K562 (cell line): ENCODE results near the gene SUPT5H. TPM values are rescaled to one million over a fixed set of nuclear protein-coding genes. Genes with fewer than 3 reads are reported as not detected.

Experiments
- ATF1 ChIP-seq, 2 experiments: fragments of 450-650 bp in 1 of 2; IDR thresholded peaks; 2 replicates each; pipeline ENCODE4 v1.6.1; 2016; ENCODE audit warnings: missing compliant biosample characterization in 1 of 2, missing genetic modification characterization in 1 of 2
- BMI1 ChIP-seq: fragments of 150-350 bp; IDR thresholded peaks from 2 replicates; pipeline ENCODE4 v1.6.1; 2014; ENCODE audit warnings: low read length
- ELF2 ChIP-seq: fragments of 250-450 bp; sonication (Bioruptor Pico); IDR thresholded peaks from 2 replicates; pipeline ENCODE4 v1.5.0; 2021; ENCODE audit warnings: mild to moderate bottlenecking
- GABPB1 ChIP-seq: sonication (generic); formaldehyde crosslinking; IDR thresholded peaks from 2 replicates; pipeline ENCODE4 v1.8.0; 2022; ENCODE audit warnings: mild to moderate bottlenecking, missing genetic modification reagents
- ILF3 ChIP-seq: fragments of 450-650 bp; IDR thresholded peaks from 2 replicates; pipeline ENCODE4 v1.6.1; 2018; ENCODE audit warnings: antibody characterized with exemption, mild to moderate bottlenecking, moderate library complexity, borderline replicate concordance
- MED1 ChIP-seq: sonication (generic); formaldehyde crosslinking; IDR thresholded peaks from 2 replicates; pipeline ENCODE4 v1.8.1; 2023; ENCODE audit warnings: missing genetic modification reagents, borderline replicate concordance
- PHTF2 ChIP-seq: fragments of 250-450 bp; sonication (Bioruptor Pico); IDR thresholded peaks from 2 replicates; pipeline ENCODE4 v1.5.0; 2021; ENCODE audit warnings: mild to moderate bottlenecking
- RBM25 ChIP-seq: fragments of 200-400 bp; formaldehyde crosslinking; IDR thresholded peaks from 2 replicates; pipeline ENCODE4 v1.6.1; 2018; ENCODE audit warnings: low read length, low read depth, moderate library complexity; ENCODE audit not compliant: severe bottlenecking
- RBM39 ChIP-seq: fragments of 200-400 bp; formaldehyde crosslinking; optimal IDR thresholded peaks from 2 replicates; pipeline ENCODE3; 2018; ENCODE audit warnings: low read depth, low read length
- SMAD4 ChIP-seq: fragments of 250-450 bp; sonication (Bioruptor Pico); conservative IDR thresholded peaks from 2 replicates; pipeline ENCODE4 v1.8.0; 2021; ENCODE audit warnings: inconsistent platforms, mild to moderate bottlenecking, moderate library complexity
- TCFL5 ChIP-seq: fragments of 250-450 bp; sonication (Bioruptor Pico); conservative IDR thresholded peaks from 2 replicates; pipeline ENCODE4 v1.6.1; 2021; ENCODE audit warnings: mild to moderate bottlenecking, moderate library complexity, matching md5 sums
- ZNF217 ChIP-seq: sonication (generic); formaldehyde crosslinking; IDR thresholded peaks from 2 replicates; pipeline ENCODE4 v1.8.0; 2022; ENCODE audit warnings: mild to moderate bottlenecking, missing genetic modification reagents
- ZNF766 ChIP-seq: fragments of 200-800 bp; sonication (Bioruptor generic); conservative IDR thresholded peaks from 2 replicates; pipeline ENCODE4 v1.6.1; 2016; ENCODE audit warnings: missing genetic modification characterization, missing compliant biosample characterization
- polyA plus RNA-seq, 8 experiments: library from polyadenylated mRNA; depleted of rRNA in 4 of 8; stranded (reverse) in 5 of 8; unstranded in 3 of 8; fragments of >200 nt; fragmentation: Nextera tagmentation in 2 of 8; fragmentation: Illumina TruSeq in 1 of 8; extraction: Ambion mirVana in 2 of 8; extraction: Trizol in 1 of 8; gene quantifications; 2 replicates each; pipeline versions ENCODE4 v1.2.1 to v1.2.3, GENCODE V29; 2011 to 2014; ENCODE audit warnings: inconsistent platforms in 1 of 8, missing spikeins in 1 of 8
- total RNA-seq, 7 experiments: library from RNA; depleted of rRNA in 6 of 7; stranded (reverse); fragments of >200 nt in 6 of 7; fragmentation: Illumina TruSeq in 2 of 7; extraction: Trizol in 2 of 7; gene quantifications; 2 replicates each; pipeline versions ENCODE4 v1.2.1 to v1.2.3, GENCODE V29; 2011 to 2021; ENCODE audit warnings: low replicate concordance in 1 of 7
- TF ChIP-seq, protein P1 (sequence below), 2 experiments: fragments of 450-650 bp; conservative IDR thresholded peaks; 2 replicates each; pipeline ENCODE4 v1.6.1; 2017; ENCODE audit warnings: mild to moderate bottlenecking in 2 of 2, moderate library complexity in 2 of 2
- TF ChIP-seq, protein P2 (sequence below): fragments of 450-650 bp; formaldehyde crosslinking; conservative IDR thresholded peaks from 2 replicates; pipeline ENCODE4 v1.4.0; 2022; ENCODE audit warnings: mild to moderate bottlenecking, missing genetic modification characterization
- TF ChIP-seq, protein P3 (sequence below): sonication (generic); formaldehyde crosslinking; IDR thresholded peaks from 2 replicates; pipeline ENCODE4 v1.8.0; 2022; ENCODE audit warnings: mild to moderate bottlenecking, missing genetic modification reagents
- TF ChIP-seq, protein P4 (sequence below), 2 experiments: IDR thresholded peaks; 2 replicates each; pipeline ENCODE4 v1.6.1; 2011; ENCODE audit warnings: borderline replicate concordance in 1 of 2, control low read depth in 1 of 2, low read depth in 1 of 2, low read length in 1 of 2, mild to moderate bottlenecking in 1 of 2, mixed read lengths in 1 of 2, moderate library complexity in 1 of 2; ENCODE audit not compliant: insufficient read depth in 1 of 2, insufficient read length in 1 of 2, poor library complexity in 1 of 2, severe bottlenecking in 1 of 2; ENCODE audit errors: extremely low read depth in 1 of 2

Gene SUPT5H
- total and polyA plus RNA-seq, 9 of the 15 experiments (the other 6 are each of a cell fraction or from before 2014, with no cell fraction given): 13.3 to 85.9 (median 35.9) TPM

DNA sequence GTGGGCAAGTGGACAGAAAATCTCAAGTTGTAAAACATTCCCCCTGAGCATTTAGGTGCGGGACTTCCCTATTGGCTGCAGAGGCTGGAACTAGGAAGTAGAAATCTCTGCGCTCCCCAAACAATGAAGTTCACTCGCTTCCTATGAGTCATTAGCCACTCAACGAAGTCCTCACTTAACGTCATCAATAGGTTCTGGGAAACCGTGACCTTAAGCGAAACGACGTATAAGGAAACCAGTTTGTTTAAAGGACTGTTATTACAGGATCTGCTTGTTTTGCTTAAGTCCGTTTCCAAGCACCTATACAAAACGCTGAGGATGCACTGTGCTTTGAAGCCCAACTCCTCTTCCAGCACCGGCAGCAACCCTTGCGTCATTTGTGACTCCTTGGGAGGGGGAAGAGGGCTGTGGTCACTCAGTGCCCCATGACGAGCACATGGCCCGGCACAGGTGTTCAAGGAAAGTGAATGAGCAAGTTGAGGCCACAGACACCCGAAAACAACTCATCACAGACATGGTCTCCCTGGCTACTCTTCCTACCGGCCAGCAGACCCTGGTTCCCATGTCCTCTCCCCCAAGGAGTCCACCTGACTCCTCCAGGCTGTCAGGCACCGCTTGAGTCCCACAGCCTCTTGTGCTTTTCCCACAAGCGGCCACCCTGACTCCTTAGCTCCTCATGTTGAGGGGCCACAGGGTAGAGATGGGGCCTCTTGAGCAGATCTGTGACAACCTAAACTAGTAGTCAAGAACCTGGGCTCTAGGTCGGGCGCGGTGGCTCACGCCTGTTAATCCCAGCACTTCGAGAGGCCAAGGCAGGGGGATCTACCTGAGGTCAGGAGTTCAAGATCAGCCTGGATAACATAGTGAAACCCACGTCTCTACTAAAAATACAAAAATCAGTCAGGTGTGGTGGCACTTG, 14.4 kb upstream of the SUPT5H start (continued):
- TF ChIP-seq TCFL5 (CRISPR knock-in tag) (no peak), ZNF766 (CRISPR knock-in tag) (0 out of 2 replicates have a peak, but pooled peaks have one; percentile 32), ATF1 (CRISPR knock-in tag; IDR thresholded peaks at IDR 0.05) (no peak), ATF1 (tag; IDR thresholded peaks at IDR 0.05) (peak; percentile 95), ILF3 (no peak; the same call in 1 of the 2 replicates), PHTF2 (CRISPR knock-in tag) (no peak), ELF2 (CRISPR knock-in tag) (0 out of 2 replicates have a peak, but pooled peaks have one; percentile 29), RBM25 (no peak), ZNF217 (no peak), BMI1 (no peak), GABPB1 (CRISPR knock-in tag) (peak; percentile 70; the same call in 1 of the 2 replicates), RBM39 (no peak), SMAD4 (peak; percentile 61), MED1 (CRISPR knock-in tag) (no peak)
- TF ChIP-seq, protein P1, sequence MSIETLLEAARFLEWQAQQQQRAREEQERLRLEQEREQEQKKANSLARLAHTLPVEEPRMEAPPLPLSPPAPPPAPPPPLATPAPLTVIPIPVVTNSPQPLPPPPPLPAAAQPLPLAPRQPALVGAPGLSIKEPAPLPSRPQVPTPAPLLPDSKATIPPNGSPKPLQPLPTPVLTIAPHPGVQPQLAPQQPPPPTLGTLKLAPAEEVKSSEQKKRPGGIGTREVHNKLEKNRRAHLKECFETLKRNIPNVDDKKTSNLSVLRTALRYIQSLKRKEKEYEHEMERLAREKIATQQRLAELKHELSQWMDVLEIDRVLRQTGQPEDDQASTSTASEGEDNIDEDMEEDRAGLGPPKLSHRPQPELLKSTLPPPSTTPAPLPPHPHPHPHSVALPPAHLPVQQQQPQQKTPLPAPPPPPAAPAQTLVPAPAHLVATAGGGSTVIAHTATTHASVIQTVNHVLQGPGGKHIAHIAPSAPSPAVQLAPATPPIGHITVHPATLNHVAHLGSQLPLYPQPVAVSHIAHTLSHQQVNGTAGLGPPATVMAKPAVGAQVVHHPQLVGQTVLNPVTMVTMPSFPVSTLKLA (conservative IDR thresholded peaks at IDR 0.05): peak; percentile 77 to 83
- TF ChIP-seq, protein P2, sequence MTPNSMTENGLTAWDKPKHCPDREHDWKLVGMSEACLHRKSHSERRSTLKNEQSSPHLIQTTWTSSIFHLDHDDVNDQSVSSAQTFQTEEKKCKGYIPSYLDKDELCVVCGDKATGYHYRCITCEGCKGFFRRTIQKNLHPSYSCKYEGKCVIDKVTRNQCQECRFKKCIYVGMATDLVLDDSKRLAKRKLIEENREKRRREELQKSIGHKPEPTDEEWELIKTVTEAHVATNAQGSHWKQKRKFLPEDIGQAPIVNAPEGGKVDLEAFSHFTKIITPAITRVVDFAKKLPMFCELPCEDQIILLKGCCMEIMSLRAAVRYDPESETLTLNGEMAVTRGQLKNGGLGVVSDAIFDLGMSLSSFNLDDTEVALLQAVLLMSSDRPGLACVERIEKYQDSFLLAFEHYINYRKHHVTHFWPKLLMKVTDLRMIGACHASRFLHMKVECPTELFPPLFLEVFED (CRISPR knock-in tag): no peak
- TF ChIP-seq, protein P3, sequence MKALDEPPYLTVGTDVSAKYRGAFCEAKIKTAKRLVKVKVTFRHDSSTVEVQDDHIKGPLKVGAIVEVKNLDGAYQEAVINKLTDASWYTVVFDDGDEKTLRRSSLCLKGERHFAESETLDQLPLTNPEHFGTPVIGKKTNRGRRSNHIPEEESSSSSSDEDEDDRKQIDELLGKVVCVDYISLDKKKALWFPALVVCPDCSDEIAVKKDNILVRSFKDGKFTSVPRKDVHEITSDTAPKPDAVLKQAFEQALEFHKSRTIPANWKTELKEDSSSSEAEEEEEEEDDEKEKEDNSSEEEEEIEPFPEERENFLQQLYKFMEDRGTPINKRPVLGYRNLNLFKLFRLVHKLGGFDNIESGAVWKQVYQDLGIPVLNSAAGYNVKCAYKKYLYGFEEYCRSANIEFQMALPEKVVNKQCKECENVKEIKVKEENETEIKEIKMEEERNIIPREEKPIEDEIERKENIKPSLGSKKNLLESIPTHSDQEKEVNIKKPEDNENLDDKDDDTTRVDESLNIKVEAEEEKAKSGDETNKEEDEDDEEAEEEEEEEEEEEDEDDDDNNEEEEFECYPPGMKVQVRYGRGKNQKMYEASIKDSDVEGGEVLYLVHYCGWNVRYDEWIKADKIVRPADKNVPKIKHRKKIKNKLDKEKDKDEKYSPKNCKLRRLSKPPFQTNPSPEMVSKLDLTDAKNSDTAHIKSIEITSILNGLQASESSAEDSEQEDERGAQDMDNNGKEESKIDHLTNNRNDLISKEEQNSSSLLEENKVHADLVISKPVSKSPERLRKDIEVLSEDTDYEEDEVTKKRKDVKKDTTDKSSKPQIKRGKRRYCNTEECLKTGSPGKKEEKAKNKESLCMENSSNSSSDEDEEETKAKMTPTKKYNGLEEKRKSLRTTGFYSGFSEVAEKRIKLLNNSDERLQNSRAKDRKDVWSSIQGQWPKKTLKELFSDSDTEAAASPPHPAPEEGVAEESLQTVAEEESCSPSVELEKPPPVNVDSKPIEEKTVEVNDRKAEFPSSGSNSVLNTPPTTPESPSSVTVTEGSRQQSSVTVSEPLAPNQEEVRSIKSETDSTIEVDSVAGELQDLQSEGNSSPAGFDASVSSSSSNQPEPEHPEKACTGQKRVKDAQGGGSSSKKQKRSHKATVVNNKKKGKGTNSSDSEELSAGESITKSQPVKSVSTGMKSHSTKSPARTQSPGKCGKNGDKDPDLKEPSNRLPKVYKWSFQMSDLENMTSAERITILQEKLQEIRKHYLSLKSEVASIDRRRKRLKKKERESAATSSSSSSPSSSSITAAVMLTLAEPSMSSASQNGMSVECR: no peak; the same call in 1 of the 2 replicates
- TF ChIP-seq, protein P4, sequence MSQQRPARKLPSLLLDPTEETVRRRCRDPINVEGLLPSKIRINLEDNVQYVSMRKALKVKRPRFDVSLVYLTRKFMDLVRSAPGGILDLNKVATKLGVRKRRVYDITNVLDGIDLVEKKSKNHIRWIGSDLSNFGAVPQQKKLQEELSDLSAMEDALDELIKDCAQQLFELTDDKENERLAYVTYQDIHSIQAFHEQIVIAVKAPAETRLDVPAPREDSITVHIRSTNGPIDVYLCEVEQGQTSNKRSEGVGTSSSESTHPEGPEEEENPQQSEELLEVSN (IDR thresholded peaks at IDR 0.05; ENCODE audit: borderline replicate concordance in 1 of 2, extremely low read depth in 1 of 2, insufficient read depth in 1 of 2, insufficient read length in 1 of 2, low read depth in 1 of 2, low read length in 1 of 2, poor library complexity in 1 of 2, severe bottlenecking in 1 of 2): peak; percentile 70 to 91
